SK-N-SH (cell line): Measurements from ENCODE around the gene CIITA.
A peak's percentile ranks its signal among the peaks of the same experiment; 100 is the strongest.

Experiments
- CHD2 ChIP-seq: fragments of 150-350 bp; IDR thresholded peaks from 2 replicates; pipeline ENCODE4 v1.6.1; 2018; ENCODE audit warnings: low read length; ENCODE audit not compliant: partially characterized antibody
- EP300 ChIP-seq, 2 experiments: IDR thresholded peaks; 2 replicates each; pipeline versions ENCODE4 v1.4.0 to v1.6.1; 2012; ENCODE audit warnings: borderline replicate concordance in 1 of 2, low read depth in 1 of 2, low read length in 1 of 2
- FOXJ3 ChIP-seq: sonication (generic); formaldehyde crosslinking; IDR thresholded peaks from 2 replicates; pipeline ENCODE4 v1.5.1; 2020; ENCODE audit warnings: mild to moderate bottlenecking, missing genetic modification reagents
- GATA2 ChIP-seq: sonication (generic); formaldehyde crosslinking; IDR thresholded peaks from 2 replicates; pipeline ENCODE4 v1.5.0; 2020; ENCODE audit warnings: mild to moderate bottlenecking, missing genetic modification reagents
- JUND ChIP-seq: IDR thresholded peaks from 2 replicates; pipeline ENCODE4 v1.4.0; 2012
- POLR2AphosphoS5 ChIP-seq: IDR thresholded peaks from 2 replicates; pipeline ENCODE4 v1.6.1; 2012; ENCODE audit warnings: low read depth, low read length
- RAD21 ChIP-seq: IDR thresholded peaks from 2 replicates; pipeline ENCODE4 v1.6.1; 2012; ENCODE audit warnings: mild to moderate bottlenecking, low read length
- TF ChIP-seq, protein P1 (sequence below): fragments of 200-600 bp; sonication (generic); IDR thresholded peaks from 2 replicates; pipeline ENCODE4 v1.6.1; 2017; ENCODE audit warnings: antibody characterized with exemption, mild to moderate bottlenecking, moderate library complexity
- TF ChIP-seq, protein P2 (sequence below): IDR thresholded peaks from 2 replicates; pipeline ENCODE4 v1.4.0; 2012; ENCODE audit warnings: low read depth

DNA sequence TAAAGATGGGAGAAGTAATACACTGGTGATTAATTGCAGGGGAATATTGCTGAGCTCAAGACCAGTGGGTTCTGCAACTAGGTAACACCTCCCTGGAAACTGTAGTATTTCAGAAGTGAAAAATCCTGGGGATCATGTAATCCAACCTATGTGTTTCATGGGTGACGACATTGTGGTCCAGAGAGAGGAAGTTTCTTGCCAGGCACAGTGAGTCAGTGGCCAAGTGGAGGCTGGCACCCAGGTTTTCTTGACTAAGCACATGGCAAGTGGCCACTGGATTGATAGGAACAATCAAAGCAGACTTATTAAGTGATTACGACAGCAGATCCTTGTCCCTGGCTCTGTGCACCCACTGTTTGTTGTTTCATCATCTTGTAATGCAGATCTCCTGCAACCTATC, 14.6 kb upstream of the CIITA start:
- TF ChIP-seq, protein P1, sequence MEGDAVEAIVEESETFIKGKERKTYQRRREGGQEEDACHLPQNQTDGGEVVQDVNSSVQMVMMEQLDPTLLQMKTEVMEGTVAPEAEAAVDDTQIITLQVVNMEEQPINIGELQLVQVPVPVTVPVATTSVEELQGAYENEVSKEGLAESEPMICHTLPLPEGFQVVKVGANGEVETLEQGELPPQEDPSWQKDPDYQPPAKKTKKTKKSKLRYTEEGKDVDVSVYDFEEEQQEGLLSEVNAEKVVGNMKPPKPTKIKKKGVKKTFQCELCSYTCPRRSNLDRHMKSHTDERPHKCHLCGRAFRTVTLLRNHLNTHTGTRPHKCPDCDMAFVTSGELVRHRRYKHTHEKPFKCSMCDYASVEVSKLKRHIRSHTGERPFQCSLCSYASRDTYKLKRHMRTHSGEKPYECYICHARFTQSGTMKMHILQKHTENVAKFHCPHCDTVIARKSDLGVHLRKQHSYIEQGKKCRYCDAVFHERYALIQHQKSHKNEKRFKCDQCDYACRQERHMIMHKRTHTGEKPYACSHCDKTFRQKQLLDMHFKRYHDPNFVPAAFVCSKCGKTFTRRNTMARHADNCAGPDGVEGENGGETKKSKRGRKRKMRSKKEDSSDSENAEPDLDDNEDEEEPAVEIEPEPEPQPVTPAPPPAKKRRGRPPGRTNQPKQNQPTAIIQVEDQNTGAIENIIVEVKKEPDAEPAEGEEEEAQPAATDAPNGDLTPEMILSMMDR: no peak
- TF ChIP-seq JUND: peak; percentile 70
- no peak for TF ChIP-seq POLR2AphosphoS5
- TF ChIP-seq RAD21: no peak
- TF ChIP-seq, protein P2, sequence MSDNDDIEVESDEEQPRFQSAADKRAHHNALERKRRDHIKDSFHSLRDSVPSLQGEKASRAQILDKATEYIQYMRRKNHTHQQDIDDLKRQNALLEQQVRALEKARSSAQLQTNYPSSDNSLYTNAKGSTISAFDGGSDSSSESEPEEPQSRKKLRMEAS: peak; percentile 66
- TF ChIP-seq EP300 (IDR thresholded peaks at IDR 0.05; ENCODE audit: borderline replicate concordance in 1 of 2, low read depth in 1 of 2, low read length in 1 of 2): peak in 1 of 2 experiments; percentile 69; a peak in 1 of 4 replicates
- no peak for TF ChIP-seq CHD2
- TF ChIP-seq FOXJ3 (CRISPR knock-in tag): no peak
- no peak for TF ChIP-seq GATA2
